ENCODE data around the gene SPA17. TPM values are rescaled to one million over a fixed set of nuclear protein-coding genes. Genes with fewer than 3 reads are reported as not detected.

Gene SPA17
- total RNA-seq, 4 donors from 2014 or later = 0.38 to 2.0 (median 0.44) TPM; not detected in 1

- ATAC-seq (no peak), DNase-seq (peak in 1 of 2 donors; percentile 50)
- Histone ChIP-seq H3K36me3 (no peaks in the 10 kb centered on the region), H3K27me3 (no peaks in the 10 kb centered on the region), H3K9me3 (no peaks in the 10 kb centered on the region), H3K27ac (no peak overlapping the region), H3K4me3 (no peak overlapping the region), H3K4me1 (no peaks in the 10 kb centered on the region)
- TF ChIP-seq CTCF (IDR thresholded peaks at IDR 0.05 in 4 of 5, conservative IDR thresholded peaks at IDR 0.05 in 1 of 5) = no peak
- TF ChIP-seq POLR2A (IDR thresholded peaks at IDR 0.05) = no peak
- in situ Hi-C loops (cut with MboI; ENCODE audit: low sequenced_read_pairs in 4 of 4) = no loop called here
- intact Hi-C loops (cut with DNase I; ENCODE audit: low total_unique reads) = no loop called here
Observed at GRCh38 chr11:124732230-124732629, 58.5 kb downstream of the SPA17 start.

- H3K4me3 ChIP-seq = no peak overlapping the region
- in situ Hi-C loops (cut with MboI; ENCODE audit: low sequenced_read_pairs in 4 of 4) = no loop called here
- intact Hi-C loops (cut with DNase I; ENCODE audit: low total_unique reads) = loop anchor here (5.0 kb wide), 1 partner anchor 156 kb away; no protein-coding TSS in a partner anchor
Observed at GRCh38 chr11:124736736-124737135, 63.0 kb downstream of the SPA17 start.

GRCh38 chr11:124737638-124738305 is 64.1 kb downstream of the SPA17 start:
- H3K4me1 ChIP-seq = peaks cover 3 to 14% of the 10 kb centered on the region in 2 donors

More at GRCh38 chr11:124736736-124737135, 63.0 kb downstream of the SPA17 start:
- Histone ChIP-seq H3K9me3 (no peaks in the 10 kb centered on the region), H3K36me3 (no peaks in the 10 kb centered on the region), H3K27me3 (peaks cover 4 to 31% (median 25%) of the 10 kb centered on the region in 3 donors), H3K4me1 (peaks cover 3 to 14% of the 10 kb centered on the region in 2 donors), H3K27ac (no peak overlapping the region)
- TF ChIP-seq POLR2A (IDR thresholded peaks at IDR 0.05) = no peak
- TF ChIP-seq CTCF (IDR thresholded peaks at IDR 0.05 in 4 of 5, conservative IDR thresholded peaks at IDR 0.05 in 1 of 5) = no peak
- DNase-seq (no peak), ATAC-seq (no peak)

GRCh38 chr11:124738713-124739478 is 65.2 kb downstream of the SPA17 start:
- DNase-seq (no peak), ATAC-seq (peak in 1 of 2 donors; percentile 10)
- Histone ChIP-seq H3K27ac (no peak overlapping the region), H3K27me3 (peaks cover 4 to 38% (median 32%) of the 10 kb centered on the region in 3 donors), H3K4me1 (peaks cover 3 to 14% of the 10 kb centered on the region in 2 donors), H3K9me3 (no peaks in the 10 kb centered on the region), H3K36me3 (no peaks in the 10 kb centered on the region), H3K4me3 (peak overlapping the region in 3 of 4 donors; percentile 68 to 93 (median 69))
- TF ChIP-seq POLR2A (IDR thresholded peaks at IDR 0.05) = no peak
- no peak for TF ChIP-seq CTCF (IDR thresholded peaks at IDR 0.05 in 4 of 5, conservative IDR thresholded peaks at IDR 0.05 in 1 of 5)
- in situ Hi-C loops (cut with MboI; ENCODE audit: low sequenced_read_pairs in 4 of 4) = no loop called here
- intact Hi-C loops (cut with DNase I; ENCODE audit: low total_unique reads) = loop anchor here (5.0 kb wide), 1 partner anchor 153 kb away; no protein-coding TSS in a partner anchor

More at GRCh38 chr11:124737638-124738305, 64.1 kb downstream of the SPA17 start:
- in situ Hi-C loops (cut with MboI; ENCODE audit: low sequenced_read_pairs in 4 of 4) = no loop called here
- intact Hi-C loops (cut with DNase I; ENCODE audit: low total_unique reads) = loop anchor here (5.0 kb wide), 1 partner anchor 155 kb away; no protein-coding TSS in a partner anchor
- H3K4me3 ChIP-seq = no peak overlapping the region
- peaks cover 4 to 34% (median 30%) of the 10 kb centered on the region in 3 donors for H3K27me3 ChIP-seq
- ATAC-seq = no peak
- H3K36me3 ChIP-seq = no peaks in the 10 kb centered on the region
- TF ChIP-seq CTCF (IDR thresholded peaks at IDR 0.05 in 4 of 5, conservative IDR thresholded peaks at IDR 0.05 in 1 of 5) = no peak
- TF ChIP-seq POLR2A (IDR thresholded peaks at IDR 0.05) = no peak
- DNase-seq = no peak
- H3K9me3 ChIP-seq = no peaks in the 10 kb centered on the region
- no peak overlapping the region for H3K27ac ChIP-seq

Measured in gastrocnemius medialis (tissue), 4 donors.